ENCODE measurements around the gene SCARB1.

- TF ChIP-seq EZH2 (IDR thresholded peaks at IDR 0.05; ENCODE audit: borderline replicate concordance, low read depth, low read length, severe bottlenecking) (no peak), CTCF (IDR thresholded peaks at IDR 0.05; ENCODE audit: extremely low read depth in 1 of 2, insufficient read depth in 1 of 2, low read depth in 1 of 2, low read length in 2 of 2) (no peak), MAX (IDR thresholded peaks at IDR 0.05; ENCODE audit: insufficient read depth, insufficient read length) (no peak)
Observed at GRCh38 chr12:124782132-124782531, 81.5 kb downstream of the SCARB1 start.
